ENCODE measurements around the gene PRM2. TPM values are rescaled to one million over a fixed set of nuclear protein-coding genes. Genes with fewer than 3 reads are reported as not detected.

Gene PRM2
- total RNA-seq, 1 experiment from 2014 or later, result not detected

DNA sequence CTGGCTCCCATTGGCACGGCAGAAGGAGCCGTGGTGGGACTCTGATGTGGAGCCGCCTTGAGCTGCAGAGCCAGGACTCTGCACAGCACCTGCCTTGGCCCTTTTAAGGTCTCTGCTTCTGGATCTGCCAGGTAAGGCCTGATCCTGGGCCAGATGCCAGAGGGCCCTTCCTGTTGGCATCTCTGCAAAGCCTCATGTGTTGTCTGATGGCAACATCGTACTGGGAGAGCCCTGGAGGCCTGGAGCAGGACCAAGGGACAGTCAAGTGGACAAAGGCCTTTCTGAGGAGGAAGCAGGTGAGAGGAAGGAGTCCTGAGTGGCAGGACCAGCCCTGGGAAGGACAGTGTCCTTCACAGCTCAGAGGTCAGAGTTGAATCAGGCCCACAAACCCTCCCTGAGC lies 46.4 kb downstream of the PRM2 start:
- H4K8ac ChIP-seq (replicated peaks; ENCODE audit: insufficient read length, low read depth, low read length), result no peak overlapping the region
- H3K27ac ChIP-seq (ENCODE audit: insufficient read length, low read depth, low read length), result no peak overlapping the region
- H3K4me3 Mint-ChIP-seq, result no peak overlapping the region
- H3K18ac ChIP-seq (ENCODE audit: insufficient read length, low read depth, low read length), result no peak overlapping the region
- H3K23ac ChIP-seq (ENCODE audit: insufficient read length, low read depth, low read length), result no peak overlapping the region
- H3K56ac ChIP-seq (ENCODE audit: insufficient read length, low read depth, low read length), result no peak overlapping the region
- H3K9me3 ChIP-seq (ENCODE audit: control insufficient read depth, low read depth, low read length), result no peaks in the 10 kb centered on the region
- H4K91ac ChIP-seq (ENCODE audit: insufficient read length, low read depth, low read length), result no peak overlapping the region
- WGBS (ENCODE audit: extremely low coverage, insufficient read length, low lambda C conversion rate), result no CpG with 5 or more reads among the region's 4 CpGs
- H3K79me2 ChIP-seq (ENCODE audit: insufficient read depth, low read length), result no peaks in the 10 kb centered on the region
- TF ChIP-seq, protein P1, sequence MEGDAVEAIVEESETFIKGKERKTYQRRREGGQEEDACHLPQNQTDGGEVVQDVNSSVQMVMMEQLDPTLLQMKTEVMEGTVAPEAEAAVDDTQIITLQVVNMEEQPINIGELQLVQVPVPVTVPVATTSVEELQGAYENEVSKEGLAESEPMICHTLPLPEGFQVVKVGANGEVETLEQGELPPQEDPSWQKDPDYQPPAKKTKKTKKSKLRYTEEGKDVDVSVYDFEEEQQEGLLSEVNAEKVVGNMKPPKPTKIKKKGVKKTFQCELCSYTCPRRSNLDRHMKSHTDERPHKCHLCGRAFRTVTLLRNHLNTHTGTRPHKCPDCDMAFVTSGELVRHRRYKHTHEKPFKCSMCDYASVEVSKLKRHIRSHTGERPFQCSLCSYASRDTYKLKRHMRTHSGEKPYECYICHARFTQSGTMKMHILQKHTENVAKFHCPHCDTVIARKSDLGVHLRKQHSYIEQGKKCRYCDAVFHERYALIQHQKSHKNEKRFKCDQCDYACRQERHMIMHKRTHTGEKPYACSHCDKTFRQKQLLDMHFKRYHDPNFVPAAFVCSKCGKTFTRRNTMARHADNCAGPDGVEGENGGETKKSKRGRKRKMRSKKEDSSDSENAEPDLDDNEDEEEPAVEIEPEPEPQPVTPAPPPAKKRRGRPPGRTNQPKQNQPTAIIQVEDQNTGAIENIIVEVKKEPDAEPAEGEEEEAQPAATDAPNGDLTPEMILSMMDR (conservative IDR thresholded peaks at IDR 0.05), result no peak
- H2BK12ac ChIP-seq (ENCODE audit: insufficient read length, low read depth, low read length), result no peak overlapping the region
- no peak overlapping the region for H2AK5ac ChIP-seq (ENCODE audit: insufficient read length, low read length)
- H3K27me3 Mint-ChIP-seq (ENCODE audit: low read depth), result peaks cover 8% of the 10 kb centered on the region
- H3K4me1 ChIP-seq (ENCODE audit: insufficient read depth, low read length), result no peaks in the 10 kb centered on the region
- H3K4me1 Mint-ChIP-seq, result peaks cover 0 to 6% of the 10 kb centered on the region in 2 experiments; a peak in 3 of 4 replicates
- no peak for DNase-seq
- H3K27ac Mint-ChIP-seq, result no peak overlapping the region; a peak in 1 of 7 replicates
- no peak overlapping the region for H2BK20ac ChIP-seq (ENCODE audit: low read depth, low read length, poor library complexity, severe bottlenecking)
- no peak overlapping the region for H3K4me2 ChIP-seq (ENCODE audit: insufficient read depth, insufficient read length, low read length)
- H3K23me2 ChIP-seq (ENCODE audit: insufficient read length, low read depth, low read length, poor library complexity, severe bottlenecking), result no peaks in the 10 kb centered on the region
- H3K9me3 Mint-ChIP-seq, result no peaks in the 10 kb centered on the region
- no peaks in the 10 kb centered on the region for H3K79me1 ChIP-seq (ENCODE audit: insufficient read depth, low read depth, low read length, poor library complexity, severe bottlenecking)
- H3K9ac ChIP-seq (ENCODE audit: extremely low read depth, insufficient read length, low read length), result no peak overlapping the region
- H2BK15ac ChIP-seq (ENCODE audit: low read depth, low read length), result no peak overlapping the region
- no peak overlapping the region for H3T11ph ChIP-seq (ENCODE audit: low read length)
- H2AFZ ChIP-seq (ENCODE audit: low read length), result no peak overlapping the region
- no peak overlapping the region for H3K4ac ChIP-seq (ENCODE audit: low read depth, low read length)
- no peak overlapping the region for H3K14ac ChIP-seq (ENCODE audit: insufficient read depth, low read length)
- H2BK5ac ChIP-seq (ENCODE audit: insufficient read length, low read length), result no peak overlapping the region
- H3K27me3 ChIP-seq (ENCODE audit: insufficient read depth, low read length), result no peaks in the 10 kb centered on the region
- no peaks in the 10 kb centered on the region for H3K36me3 Mint-ChIP-seq (ENCODE audit: insufficient read depth in 1 of 3, low read depth in 3 of 3)
- H4K5ac ChIP-seq (ENCODE audit: insufficient read length, low read depth, low read length), result no peak overlapping the region
- H2BK120ac ChIP-seq (ENCODE audit: low read depth, low read length, poor library complexity, severe bottlenecking), result no peak overlapping the region
- no peaks in the 10 kb centered on the region for H4K20me1 ChIP-seq (ENCODE audit: control insufficient read depth, insufficient read depth, insufficient read length)

Data from H9 (cell line).